ENCODE measurements around the gene TXNRD1. TPM values are rescaled to one million over a fixed set of nuclear protein-coding genes. Genes with fewer than 3 reads are reported as not detected.
"Not testable (repeated sequence)": the region's sequence is repeated elsewhere in the genome, so short reads cannot be mapped to it uniquely, and the experiment has no call there.

TXNRD1 gene
- total RNA-seq, 2 donors from 2014 or later = 110 to 129 TPM

GRCh38 chr12:104320627-104321024 is 105.0 kb downstream of the TXNRD1 start:
- Histone ChIP-seq H3K9ac (ENCODE audit: low read depth in 2 of 2, low read length in 2 of 2) (no peak overlapping the region), H3K36me3 (no peaks in the 10 kb centered on the region), H3K4me3 (no peak overlapping the region), H3K27ac (no peak overlapping the region), H3K4me1 (no peaks in the 10 kb centered on the region), H3K27me3 (no peaks in the 10 kb centered on the region), H3K9me3 (no peaks in the 10 kb centered on the region)
- no peak for DNase-seq
- no peak for TF ChIP-seq CTCF (IDR thresholded peaks at IDR 0.05)
- intact Hi-C loops (cut with DNase I) = no loop called here

GRCh38 chr12:104321949-104322348 is 106.4 kb downstream of the TXNRD1 start:
- H3K4me3 ChIP-seq = no peak overlapping the region
- no peak overlapping the region for H3K27ac ChIP-seq
- no peak for TF ChIP-seq CTCF (IDR thresholded peaks at IDR 0.05)
- no peak for DNase-seq
- H3K27me3 ChIP-seq = no peaks in the 10 kb centered on the region
- H3K9me3 ChIP-seq = no peaks in the 10 kb centered on the region
- H3K9ac ChIP-seq (ENCODE audit: low read depth in 2 of 2, low read length in 2 of 2) = no peak overlapping the region
- intact Hi-C loops (cut with DNase I) = no loop called here
- peaks cover 5% of the 10 kb centered on the region for H3K36me3 ChIP-seq
- no peaks in the 10 kb centered on the region for H3K4me1 ChIP-seq

GRCh38 chr12:104322533-104322932 is 107.0 kb downstream of the TXNRD1 start:
- H3K9ac ChIP-seq (ENCODE audit: low read depth in 2 of 2, low read length in 2 of 2); DNase-seq; intact Hi-C loops (cut with DNase I); H3K27me3 ChIP-seq; H3K9me3 ChIP-seq; H3K4me3 ChIP-seq; H3K27ac ChIP-seq; H3K36me3 ChIP-seq; H3K4me1 ChIP-seq: not testable (repeated sequence)

GRCh38 chr12:104323899-104324298 is 108.3 kb downstream of the TXNRD1 start:
- Histone ChIP-seq H3K9me3 (no peaks in the 10 kb centered on the region), H3K4me3 (no peak overlapping the region), H3K27ac (no peak overlapping the region), H3K9ac (ENCODE audit: low read depth in 2 of 2, low read length in 2 of 2) (no peak overlapping the region), H3K36me3 (peaks cover 6% of the 10 kb centered on the region), H3K27me3 (no peaks in the 10 kb centered on the region), H3K4me1 (no peaks in the 10 kb centered on the region)
- intact Hi-C loops (cut with DNase I) = no loop called here
- no peak for DNase-seq
- TF ChIP-seq CTCF (IDR thresholded peaks at IDR 0.05) = no peak

- H3K4me3 ChIP-seq; H3K4me1 ChIP-seq; H3K27ac ChIP-seq; H3K9ac ChIP-seq (ENCODE audit: low read depth in 2 of 2, low read length in 2 of 2); H3K9me3 ChIP-seq; DNase-seq; intact Hi-C loops (cut with DNase I); H3K27me3 ChIP-seq: not testable (repeated sequence)
- H3K36me3 ChIP-seq = peaks cover 14% of the 10 kb centered on the region
Observed at GRCh38 chr12:104328278-104328677, 112.7 kb downstream of the TXNRD1 start.

GRCh38 chr12:104328790-104329189 is 113.2 kb downstream of the TXNRD1 start:
- Histone ChIP-seq H3K27ac (no peak overlapping the region), H3K9me3 (no peaks in the 10 kb centered on the region), H3K9ac (ENCODE audit: low read depth in 2 of 2, low read length in 2 of 2) (no peak overlapping the region), H3K4me1 (no peaks in the 10 kb centered on the region), H3K36me3 (peaks cover 14% of the 10 kb centered on the region), H3K4me3 (no peak overlapping the region), H3K27me3 (no peaks in the 10 kb centered on the region)
- intact Hi-C loops (cut with DNase I) = no loop called here
- no peak for DNase-seq
- no peak for TF ChIP-seq CTCF (IDR thresholded peaks at IDR 0.05)
